B cell (primary cell): ENCODE measurements around the gene RALGAPA2.

ENCODE experiments used
- CTCF ChIP-seq: fragments of 200-600 bp; IDR thresholded peaks from one replicate; pipeline ENCODE4 v1.8.0; 2022; ENCODE audit warnings: antibody characterized with exemption, mild to moderate bottlenecking
- EZH2 ChIP-seq: IDR thresholded peaks from 2 replicates; pipeline ENCODE4 v1.6.1; 2012; ENCODE audit warnings: borderline replicate concordance, low read depth, mild to moderate bottlenecking, moderate library complexity, low read length; ENCODE audit not compliant: insufficient read depth, poor library complexity, severe bottlenecking

GRCh38 chr20:20608641-20609040, 103.8 kb downstream of the RALGAPA2 start:
- TF ChIP-seq CTCF (no peak), EZH2 (no peak)
